CD4-positive, alpha-beta T cell treated with Interleukin-12 subunit alpha and Interleukin-12 subunit beta, for 1 hour (primary cell): ENCODE results near the gene SUMO3.

ENCODE experiments used
- DNase-seq: peaks from one replicate; pipeline ENCODE4 v3.0.0-alpha.2; 2020

SUMO3 gene

GRCh38 chr21:44828362-44829056, 10.6 kb upstream of the SUMO3 start:
- DNase-seq = no peak

GRCh38 chr21:44823179-44823660, 5.4 kb upstream of the SUMO3 start:
- no peak for DNase-seq

DNA sequence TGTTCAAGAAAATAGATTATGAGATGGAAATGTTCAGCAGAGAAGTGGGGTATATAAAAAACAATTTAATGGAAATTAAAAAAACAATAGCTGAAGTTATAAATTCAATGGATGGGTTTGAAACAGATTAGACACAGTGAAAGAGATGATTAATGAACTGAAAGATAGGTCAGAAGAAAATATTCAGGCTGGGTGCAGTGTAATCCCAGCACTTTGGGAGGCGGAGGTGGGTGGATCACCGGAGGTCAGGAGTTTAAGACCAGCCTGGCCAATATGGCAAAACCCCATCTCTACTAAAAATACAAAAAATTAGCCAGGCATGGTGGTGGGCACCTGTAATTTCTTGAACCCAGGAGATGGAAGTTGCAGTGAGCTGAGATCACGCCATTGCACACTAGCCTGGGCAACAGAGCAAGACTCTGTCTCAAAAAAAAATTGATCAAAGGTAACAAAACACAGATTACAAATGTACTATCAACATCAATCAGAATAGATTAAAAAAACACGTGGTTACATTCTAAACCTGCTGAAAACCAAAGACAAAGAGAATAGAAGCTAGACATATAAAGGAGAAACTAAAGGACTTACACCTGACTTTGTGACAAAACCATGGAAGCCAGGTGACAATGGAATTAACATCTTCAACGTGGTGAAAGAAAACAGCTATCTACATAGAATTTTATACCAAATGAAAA, 4.8 kb upstream of the SUMO3 start:
- no peak for DNase-seq

GRCh38 chr21:44820851-44821250, 3.0 kb upstream of the SUMO3 start:
- no peak for DNase-seq

- DNase-seq = no peak
Observed at GRCh38 chr21:44819283-44820243, 1.7 kb upstream of the SUMO3 start.

GRCh38 chr21:44818640-44819011, 764 bp upstream of the SUMO3 start:
- no peak for DNase-seq

DNA sequence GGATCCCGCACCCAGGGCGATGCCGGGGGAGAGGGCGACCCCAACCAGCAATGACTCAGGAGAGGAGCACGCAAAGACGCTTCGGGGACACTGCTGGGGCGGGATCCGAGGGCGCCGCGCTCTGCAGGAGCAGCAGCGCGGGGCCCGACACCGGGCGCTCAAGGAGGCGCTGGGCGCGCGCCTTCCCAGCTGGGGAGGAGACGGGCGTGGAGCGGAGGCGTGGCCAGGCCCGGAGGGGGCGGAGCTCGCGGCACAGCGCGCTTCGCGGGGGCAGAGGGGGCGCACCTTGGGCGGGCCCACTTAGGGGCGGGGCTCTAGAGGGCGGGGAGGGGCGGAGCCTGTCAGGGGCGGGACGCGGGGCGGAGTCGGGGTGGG, 369 bp downstream of the SUMO3 start:
- DNase-seq = peak; percentile 94

- no peak for DNase-seq
Observed at GRCh38 chr21:44816761-44817505, 929 bp downstream of the SUMO3 start.

GRCh38 chr21:44815852-44816628, 1.8 kb downstream of the SUMO3 start:
- no peak for DNase-seq

DNA sequence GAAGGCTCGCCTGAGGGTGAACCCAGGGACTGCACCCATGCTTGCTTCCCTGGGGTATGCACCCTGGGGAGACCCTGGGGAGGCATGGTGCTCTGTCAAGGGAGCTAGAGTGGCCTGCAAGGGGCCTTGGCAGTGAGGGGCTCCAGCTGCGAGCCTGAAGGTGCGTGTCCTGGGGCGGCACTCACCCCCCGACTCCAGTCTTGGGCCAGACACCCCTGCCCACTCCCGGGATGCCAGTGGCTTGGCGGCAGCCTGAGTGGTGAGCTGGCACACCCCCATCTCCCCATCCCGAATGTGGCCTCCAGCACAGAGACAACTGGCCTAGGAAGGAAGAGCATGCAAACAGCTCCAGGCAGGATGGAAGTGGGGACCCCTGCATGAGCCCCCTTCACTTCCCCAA, 2.6 kb downstream of the SUMO3 start:
- DNase-seq = no peak

- DNase-seq = no peak
Observed at GRCh38 chr21:44814498-44815023, 3.3 kb downstream of the SUMO3 start.

DNA sequence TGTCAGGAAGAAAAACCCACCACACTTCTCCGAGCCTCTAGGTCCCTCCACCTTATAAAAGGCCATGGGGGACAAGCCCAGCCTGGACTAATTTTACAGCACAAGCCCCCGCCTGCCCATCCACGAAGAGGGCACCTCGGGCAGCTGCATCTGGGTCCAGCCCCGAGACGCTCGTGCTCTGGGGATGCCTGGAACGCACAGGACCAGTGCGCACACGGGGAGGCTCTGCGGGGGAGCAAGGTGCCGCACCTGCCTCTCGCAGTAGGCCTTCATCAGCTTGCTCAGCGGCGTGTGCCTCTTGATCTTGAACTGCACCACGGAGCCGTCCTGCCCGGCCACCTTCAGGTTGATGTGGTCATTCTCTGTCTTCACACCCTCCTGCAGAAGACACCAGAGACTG, 4.1 kb downstream of the SUMO3 start:
- no peak for DNase-seq

DNA sequence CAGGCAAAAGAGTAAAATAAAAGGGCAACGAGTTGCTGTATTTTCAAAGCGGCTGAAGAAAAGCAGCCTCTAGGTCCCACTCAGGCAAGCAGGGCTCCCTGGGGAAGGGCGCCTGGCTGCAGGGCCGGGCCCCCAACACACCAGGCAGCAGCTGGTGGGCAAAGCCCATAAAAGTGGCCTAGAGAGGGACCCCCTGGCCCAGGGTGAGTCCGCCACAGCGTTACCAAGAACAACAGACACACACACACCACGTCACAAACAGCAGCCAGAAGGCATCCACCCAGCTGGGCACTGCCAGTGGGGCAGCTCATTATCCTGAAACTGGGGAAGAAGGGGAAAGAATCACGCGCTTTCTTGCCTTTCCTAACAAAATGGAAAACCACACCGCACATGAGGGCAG, 4.7 kb downstream of the SUMO3 start:
- no peak for DNase-seq

GRCh38 chr21:44812640-44813039, 5.2 kb downstream of the SUMO3 start:
- DNase-seq = no peak

- DNase-seq = no peak
Observed at GRCh38 chr21:44810779-44811178, 7.1 kb downstream of the SUMO3 start.

- no peak for DNase-seq
Observed at GRCh38 chr21:44805859-44806258, 12.0 kb downstream of the SUMO3 start.

DNA sequence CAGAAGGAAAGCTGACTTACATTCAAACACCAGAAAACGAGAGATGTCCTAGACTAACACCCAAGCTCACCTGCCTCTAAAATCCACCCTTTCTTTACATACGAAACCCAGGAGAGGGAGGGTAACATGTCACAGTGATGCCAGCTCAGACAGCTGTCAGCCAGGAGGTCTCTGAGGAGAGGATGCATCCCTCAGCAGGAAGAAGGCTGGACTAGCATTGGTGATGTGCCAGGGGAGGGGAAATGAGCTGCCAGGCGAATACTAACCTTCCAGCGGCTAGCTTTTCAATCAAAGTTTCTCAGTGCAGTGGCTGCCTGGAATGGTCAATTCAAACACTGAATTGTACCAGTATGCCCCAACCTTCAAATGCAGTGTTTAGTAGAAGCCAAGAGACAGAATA, 12.6 kb downstream of the SUMO3 start:
- DNase-seq = no peak

GRCh38 chr21:44804762-44805161, 13.1 kb downstream of the SUMO3 start:
- no peak for DNase-seq

DNA sequence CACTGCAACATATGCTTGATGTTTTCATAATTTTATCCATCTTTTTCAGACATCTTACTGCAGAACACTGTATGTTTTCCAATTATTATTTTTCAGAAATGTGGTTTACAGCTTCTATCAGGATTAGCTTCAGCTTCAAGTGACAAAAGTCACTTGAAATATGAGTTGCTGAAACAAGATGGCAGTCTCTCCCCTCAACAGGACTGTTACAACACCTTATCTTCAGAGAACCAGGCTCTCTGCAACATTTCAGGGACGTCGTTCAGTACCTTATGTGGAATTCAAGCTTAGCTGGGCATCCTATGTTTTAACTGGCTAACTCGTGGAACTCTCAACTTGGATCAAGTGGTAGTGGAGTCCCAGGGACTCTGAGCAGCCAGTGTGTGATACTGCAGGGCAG, 14.2 kb downstream of the SUMO3 start:
- DNase-seq = no peak

DNA sequence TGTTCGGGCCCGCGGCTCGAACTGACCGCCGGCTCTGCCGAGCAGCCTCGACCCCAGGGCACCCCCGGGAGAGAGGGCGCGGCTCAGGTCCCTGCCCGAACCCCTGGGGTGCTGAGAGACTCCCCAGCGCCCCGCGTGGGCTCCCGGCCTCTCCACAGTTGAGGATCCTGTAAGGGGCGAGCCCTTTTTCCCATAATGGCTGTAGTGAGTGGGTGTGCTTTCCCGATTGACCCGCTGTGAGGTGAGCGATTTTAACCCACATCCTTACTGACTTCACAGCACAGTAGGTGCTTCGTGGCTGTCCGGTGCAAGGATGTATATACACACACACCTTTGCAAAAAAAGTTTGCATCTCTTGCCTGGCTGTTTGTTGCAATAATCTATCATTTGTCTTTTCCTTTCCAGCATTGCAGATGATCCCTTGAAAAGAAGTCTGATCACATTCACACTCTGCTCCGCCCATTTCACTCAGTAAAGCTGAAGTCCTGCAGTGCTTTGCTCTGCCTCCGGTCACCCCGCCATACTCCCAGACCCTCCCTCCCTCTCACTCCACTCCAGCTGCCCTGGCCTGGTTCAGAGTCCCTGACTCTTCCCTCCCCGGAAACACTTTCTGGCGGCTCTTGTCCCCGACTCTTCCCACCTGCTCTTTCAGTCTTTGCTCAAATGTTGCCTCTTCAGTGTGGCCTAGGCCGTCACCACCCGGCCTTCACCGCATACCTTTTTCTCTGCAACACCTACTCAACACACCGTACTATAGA, 15.3 kb downstream of the SUMO3 start:
- no peak for DNase-seq
